ENCODE data around the gene CERS2. TPM values are rescaled to one million over a fixed set of nuclear protein-coding genes. Genes with fewer than 3 reads are reported as not detected.

Gene CERS2
- total and polyA plus RNA-seq, 2 of the 13 experiments (the other 11 are each of a cell fraction or from before 2014, with no cell fraction given): 269 to 298 TPM

DNA sequence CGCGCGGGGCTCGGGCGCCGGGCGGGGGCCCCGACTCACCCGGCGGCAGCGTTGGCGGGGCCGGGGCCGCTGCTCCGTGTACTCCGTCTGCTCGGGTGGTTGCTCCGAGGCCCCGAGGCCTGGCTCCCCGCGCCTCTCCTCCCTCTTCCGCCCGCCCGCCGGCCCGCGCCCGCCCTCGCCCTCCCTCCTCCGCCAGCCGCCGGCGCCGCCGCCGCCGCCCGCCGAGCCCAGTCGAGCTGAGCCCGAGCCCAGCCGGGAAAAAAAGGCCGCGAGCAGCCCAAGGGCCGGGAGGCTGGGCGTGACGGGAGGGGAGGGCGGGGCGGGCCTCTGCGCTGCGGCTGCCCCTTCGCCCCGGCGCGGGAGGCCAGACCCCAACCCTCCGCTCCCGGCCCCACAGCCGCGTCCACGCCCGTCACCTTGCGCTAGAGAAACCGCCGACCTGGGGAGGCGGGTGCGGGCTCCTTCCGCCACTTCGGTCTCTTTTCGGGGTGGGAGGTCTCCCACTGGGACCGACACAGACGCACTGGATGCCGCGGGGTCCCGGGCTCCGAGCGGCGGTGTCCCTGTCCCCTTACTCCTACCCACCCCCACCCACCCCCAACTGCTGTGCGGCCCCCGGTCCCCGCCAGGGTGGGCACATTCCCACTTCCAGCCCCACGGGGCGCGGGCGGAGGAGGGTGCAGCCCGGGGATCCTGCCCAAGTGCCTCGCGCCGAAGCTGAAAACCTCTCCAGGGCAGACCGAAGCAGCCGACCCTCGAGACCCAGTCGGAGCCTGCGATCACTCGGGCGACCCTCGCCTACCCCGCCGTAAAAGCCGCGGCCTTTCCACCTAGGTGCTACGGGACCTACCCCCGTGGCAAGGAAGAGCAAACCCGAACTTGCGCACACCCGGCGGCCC lies at the start of gene CERS2 (continued):
- TF ChIP-seq, protein P1, sequence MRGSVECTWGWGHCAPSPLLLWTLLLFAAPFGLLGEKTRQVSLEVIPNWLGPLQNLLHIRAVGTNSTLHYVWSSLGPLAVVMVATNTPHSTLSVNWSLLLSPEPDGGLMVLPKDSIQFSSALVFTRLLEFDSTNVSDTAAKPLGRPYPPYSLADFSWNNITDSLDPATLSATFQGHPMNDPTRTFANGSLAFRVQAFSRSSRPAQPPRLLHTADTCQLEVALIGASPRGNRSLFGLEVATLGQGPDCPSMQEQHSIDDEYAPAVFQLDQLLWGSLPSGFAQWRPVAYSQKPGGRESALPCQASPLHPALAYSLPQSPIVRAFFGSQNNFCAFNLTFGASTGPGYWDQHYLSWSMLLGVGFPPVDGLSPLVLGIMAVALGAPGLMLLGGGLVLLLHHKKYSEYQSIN (CRISPR knock-in tag; IDR thresholded peaks at IDR 0.05; ENCODE audit: borderline replicate concordance): no peak
- TF ChIP-seq BCL6 (CRISPR knock-in tag; IDR thresholded peaks at IDR 0.05): peak; percentile 35; the same call in 1 of the 2 replicates
- TF ChIP-seq ZNF10 (CRISPR knock-in tag; IDR thresholded peaks at IDR 0.05; ENCODE audit: borderline replicate concordance, low read depth): no peak
- TF ChIP-seq ZFP62 (CRISPR knock-in tag; IDR thresholded peaks at IDR 0.05): no peak
- TF ChIP-seq NR1H2 (CRISPR knock-in tag; IDR thresholded peaks at IDR 0.05; ENCODE audit: borderline replicate concordance, low read depth): no peak
- TF ChIP-seq RBM39 (IDR thresholded peaks at IDR 0.05; ENCODE audit: low read depth, low read length, poor library complexity, severe bottlenecking): peak; percentile 19
- no peak for TF ChIP-seq EZH2 (conservative IDR thresholded peaks at IDR 0.05; ENCODE audit: low read depth, low read length)
- TF ChIP-seq, protein P2, sequence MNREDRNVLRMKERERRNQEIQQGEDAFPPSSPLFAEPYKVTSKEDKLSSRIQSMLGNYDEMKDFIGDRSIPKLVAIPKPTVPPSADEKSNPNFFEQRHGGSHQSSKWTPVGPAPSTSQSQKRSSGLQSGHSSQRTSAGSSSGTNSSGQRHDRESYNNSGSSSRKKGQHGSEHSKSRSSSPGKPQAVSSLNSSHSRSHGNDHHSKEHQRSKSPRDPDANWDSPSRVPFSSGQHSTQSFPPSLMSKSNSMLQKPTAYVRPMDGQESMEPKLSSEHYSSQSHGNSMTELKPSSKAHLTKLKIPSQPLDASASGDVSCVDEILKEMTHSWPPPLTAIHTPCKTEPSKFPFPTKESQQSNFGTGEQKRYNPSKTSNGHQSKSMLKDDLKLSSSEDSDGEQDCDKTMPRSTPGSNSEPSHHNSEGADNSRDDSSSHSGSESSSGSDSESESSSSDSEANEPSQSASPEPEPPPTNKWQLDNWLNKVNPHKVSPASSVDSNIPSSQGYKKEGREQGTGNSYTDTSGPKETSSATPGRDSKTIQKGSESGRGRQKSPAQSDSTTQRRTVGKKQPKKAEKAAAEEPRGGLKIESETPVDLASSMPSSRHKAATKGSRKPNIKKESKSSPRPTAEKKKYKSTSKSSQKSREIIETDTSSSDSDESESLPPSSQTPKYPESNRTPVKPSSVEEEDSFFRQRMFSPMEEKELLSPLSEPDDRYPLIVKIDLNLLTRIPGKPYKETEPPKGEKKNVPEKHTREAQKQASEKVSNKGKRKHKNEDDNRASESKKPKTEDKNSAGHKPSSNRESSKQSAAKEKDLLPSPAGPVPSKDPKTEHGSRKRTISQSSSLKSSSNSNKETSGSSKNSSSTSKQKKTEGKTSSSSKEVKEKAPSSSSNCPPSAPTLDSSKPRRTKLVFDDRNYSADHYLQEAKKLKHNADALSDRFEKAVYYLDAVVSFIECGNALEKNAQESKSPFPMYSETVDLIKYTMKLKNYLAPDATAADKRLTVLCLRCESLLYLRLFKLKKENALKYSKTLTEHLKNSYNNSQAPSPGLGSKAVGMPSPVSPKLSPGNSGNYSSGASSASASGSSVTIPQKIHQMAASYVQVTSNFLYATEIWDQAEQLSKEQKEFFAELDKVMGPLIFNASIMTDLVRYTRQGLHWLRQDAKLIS (CRISPR knock-in tag; IDR thresholded peaks at IDR 0.05): no peak
- TF ChIP-seq, protein P3, sequence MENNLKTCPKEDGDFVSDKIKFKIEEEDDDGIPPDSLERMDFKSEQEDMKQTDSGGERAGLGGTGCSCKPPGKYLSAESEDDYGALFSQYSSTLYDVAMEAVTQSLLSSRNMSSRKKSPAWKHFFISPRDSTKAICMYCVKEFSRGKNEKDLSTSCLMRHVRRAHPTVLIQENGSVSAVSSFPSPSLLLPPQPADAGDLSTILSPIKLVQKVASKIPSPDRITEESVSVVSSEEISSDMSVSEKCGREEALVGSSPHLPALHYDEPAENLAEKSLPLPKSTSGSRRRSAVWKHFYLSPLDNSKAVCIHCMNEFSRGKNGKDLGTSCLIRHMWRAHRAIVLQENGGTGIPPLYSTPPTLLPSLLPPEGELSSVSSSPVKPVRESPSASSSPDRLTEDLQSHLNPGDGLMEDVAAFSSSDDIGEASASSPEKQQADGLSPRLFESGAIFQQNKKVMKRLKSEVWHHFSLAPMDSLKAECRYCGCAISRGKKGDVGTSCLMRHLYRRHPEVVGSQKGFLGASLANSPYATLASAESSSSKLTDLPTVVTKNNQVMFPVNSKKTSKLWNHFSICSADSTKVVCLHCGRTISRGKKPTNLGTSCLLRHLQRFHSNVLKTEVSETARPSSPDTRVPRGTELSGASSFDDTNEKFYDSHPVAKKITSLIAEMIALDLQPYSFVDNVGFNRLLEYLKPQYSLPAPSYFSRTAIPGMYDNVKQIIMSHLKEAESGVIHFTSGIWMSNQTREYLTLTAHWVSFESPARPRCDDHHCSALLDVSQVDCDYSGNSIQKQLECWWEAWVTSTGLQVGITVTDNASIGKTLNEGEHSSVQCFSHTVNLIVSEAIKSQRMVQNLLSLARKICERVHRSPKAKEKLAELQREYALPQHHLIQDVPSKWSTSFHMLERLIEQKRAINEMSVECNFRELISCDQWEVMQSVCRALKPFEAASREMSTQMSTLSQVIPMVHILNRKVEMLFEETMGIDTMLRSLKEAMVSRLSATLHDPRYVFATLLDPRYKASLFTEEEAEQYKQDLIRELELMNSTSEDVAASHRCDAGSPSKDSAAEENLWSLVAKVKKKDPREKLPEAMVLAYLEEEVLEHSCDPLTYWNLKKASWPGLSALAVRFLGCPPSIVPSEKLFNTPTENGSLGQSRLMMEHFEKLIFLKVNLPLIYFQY (CRISPR knock-in tag; IDR thresholded peaks at IDR 0.05; ENCODE audit: borderline replicate concordance): 0 out of 2 replicates have a peak, but pooled peaks have one; percentile 38
- TF ChIP-seq TEAD3 (CRISPR knock-in tag; optimal IDR thresholded peaks at IDR 0.05; ENCODE audit: borderline replicate concordance): no peak
- no peak for TF ChIP-seq XBP1 (CRISPR knock-in tag; IDR thresholded peaks at IDR 0.05)
- peak; percentile 24; the same call in 1 of the 2 replicates for TF ChIP-seq SIN3A (IDR thresholded peaks at IDR 0.05; ENCODE audit: borderline replicate concordance, low read depth, low read length)
- TF ChIP-seq, protein P4, sequence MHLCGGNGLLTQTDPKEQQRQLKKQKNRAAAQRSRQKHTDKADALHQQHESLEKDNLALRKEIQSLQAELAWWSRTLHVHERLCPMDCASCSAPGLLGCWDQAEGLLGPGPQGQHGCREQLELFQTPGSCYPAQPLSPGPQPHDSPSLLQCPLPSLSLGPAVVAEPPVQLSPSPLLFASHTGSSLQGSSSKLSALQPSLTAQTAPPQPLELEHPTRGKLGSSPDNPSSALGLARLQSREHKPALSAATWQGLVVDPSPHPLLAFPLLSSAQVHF (CRISPR knock-in tag; IDR thresholded peaks at IDR 0.05): 0 out of 2 replicates have a peak, but pooled peaks have one; percentile 40
- no peak for TF ChIP-seq SOX13 (IDR thresholded peaks at IDR 0.05)
- no peak for TF ChIP-seq SOX13 (CRISPR knock-in tag; conservative IDR thresholded peaks at IDR 0.05 in 1 of 2, IDR thresholded peaks at IDR 0.05 in 1 of 2)
- no peak for TF ChIP-seq NFE2L2 (IDR thresholded peaks at IDR 0.05; ENCODE audit: low read length)
- 0 out of 2 replicates have a peak, but pooled peaks have one; percentile 32 for TF ChIP-seq TSC22D2 (CRISPR knock-in tag; IDR thresholded peaks at IDR 0.05; ENCODE audit: borderline replicate concordance)
- TF ChIP-seq ZNF263 (CRISPR knock-in tag; IDR thresholded peaks at IDR 0.05): no peak
